Thyroid gland (tissue), 4 donors: ENCODE measurements around the gene SH3RF1. TPM values are rescaled to one million over a fixed set of nuclear protein-coding genes. Genes with fewer than 3 reads are reported as not detected.

Experiments used
- DNase-seq, 2 donors: peaks; one replicate each; pipeline ENCODE4 v3.0.0-alpha.2; 2019
- H3K27ac ChIP-seq, 3 donors: fragments of 200-600 bp; sonication (generic); 1 replicate in 2 of 3; 2 replicates in 1 of 3; pipeline ENCODE4 v1.5.1; 2016 to 2019; ENCODE audit warnings: mild to moderate bottlenecking in 1 of 3, moderate library complexity in 1 of 3
- H3K27me3 ChIP-seq: fragments of 200-600 bp; sonication (generic); one replicate; pipeline ENCODE4 v1.5.1; 2019
- H3K36me3 ChIP-seq, 2 donors: fragments of 200-600 bp; sonication (generic); one replicate each; pipeline ENCODE4 v1.5.1; 2016 to 2019
- H3K4me1 ChIP-seq, 2 donors: fragments of 200-600 bp; sonication (generic); one replicate each; pipeline ENCODE4 v1.5.1; 2017 to 2019
- H3K4me3 ChIP-seq, 3 donors: fragments of 200-600 bp; sonication (generic); replicated peaks in 1 of 3; 1 replicate in 2 of 3; 2 replicates in 1 of 3; pipeline ENCODE4 v1.5.1; 2016; ENCODE audit warnings: mild to moderate bottlenecking in 1 of 3
- H3K9me3 ChIP-seq: fragments of 200-600 bp; sonication (generic); one replicate; pipeline ENCODE4 v1.5.1; 2017
- CTCF ChIP-seq, 6 experiments: fragments of 200-600 bp in 3 of 6; fragments of 450-650 bp in 3 of 6; sonication (generic) in 3 of 6; IDR thresholded peaks; one replicate each; pipeline ENCODE4 v1.5.1; 2016 to 2019; ENCODE audit warnings: antibody characterized with exemption in 6 of 6, mild to moderate bottlenecking in 2 of 6, inconsistent platforms in 1 of 6, moderate library complexity in 1 of 6
- POLR2A ChIP-seq, 2 donors: fragments of 450-650 bp; IDR thresholded peaks; one replicate each; pipeline ENCODE4 v1.6.1; 2017; ENCODE audit warnings: antibody characterized with exemption in 2 of 2, mild to moderate bottlenecking in 2 of 2, moderate library complexity in 1 of 2
- WGBS, 2 donors: methylation state at CpG; one replicate each; pipeline ENCODE4 v1.1.5; 2017; 5-methylcytosine and 5-hydroxymethylcytosine counted together
- intact Hi-C: fragments of 100-400 bp; cut with DNase I; formaldehyde crosslinking; loops from one replicate; pipeline ENCODE4 v1.15.1; 2023
- total RNA-seq, 4 donors: library from RNA; depleted of rRNA; stranded (reverse); fragments of >200 nt; gene quantifications; one replicate each; pipeline ENCODE4 v1.2.3, GENCODE V29; 2016

Gene SH3RF1
- total RNA-seq, 4 donors from 2014 or later, result 29.0 to 41.7 (median 32.5) TPM

- TF ChIP-seq CTCF (IDR thresholded peaks at IDR 0.05), result no peak
- no peak for TF ChIP-seq POLR2A (IDR thresholded peaks at IDR 0.05)
- DNase-seq, result peak; percentile 55 to 67
- no peaks in the 10 kb centered on the region for H3K27me3 ChIP-seq
- intact Hi-C loops, result no loop called here
- no peaks in the 10 kb centered on the region for H3K9me3 ChIP-seq
- WGBS, 2 donors, result 56 to 60% methylated on average over 10 of the region's 10 CpGs
- peak overlapping the region; percentile 23 to 42 (median 41) for H3K27ac ChIP-seq
- no peak overlapping the region for H3K4me3 ChIP-seq
- peaks cover 13 to 20% of the 10 kb centered on the region in 2 donors for H3K4me1 ChIP-seq
- no peaks in the 10 kb centered on the region for H3K36me3 ChIP-seq
Observed at GRCh38 chr4:169051761-169052593, 218.8 kb downstream of the SH3RF1 start.

- Histone ChIP-seq H3K27ac (peak overlapping the region in 2 of 3 donors; percentile 41 to 42), H3K9me3 (no peaks in the 10 kb centered on the region), H3K36me3 (no peaks in the 10 kb centered on the region), H3K4me1 (peaks cover 13 to 20% of the 10 kb centered on the region in 2 donors), H3K4me3 (no peak overlapping the region), H3K27me3 (no peaks in the 10 kb centered on the region)
- no peak for DNase-seq
- 76 to 87% methylated on average over 9 of the region's 9 CpGs for WGBS, 2 donors
- intact Hi-C loops, result no loop called here
- TF ChIP-seq POLR2A (IDR thresholded peaks at IDR 0.05) (no peak), CTCF (IDR thresholded peaks at IDR 0.05) (no peak)
Observed at GRCh38 chr4:169050881-169051760, 219.6 kb downstream of the SH3RF1 start.

DNA sequence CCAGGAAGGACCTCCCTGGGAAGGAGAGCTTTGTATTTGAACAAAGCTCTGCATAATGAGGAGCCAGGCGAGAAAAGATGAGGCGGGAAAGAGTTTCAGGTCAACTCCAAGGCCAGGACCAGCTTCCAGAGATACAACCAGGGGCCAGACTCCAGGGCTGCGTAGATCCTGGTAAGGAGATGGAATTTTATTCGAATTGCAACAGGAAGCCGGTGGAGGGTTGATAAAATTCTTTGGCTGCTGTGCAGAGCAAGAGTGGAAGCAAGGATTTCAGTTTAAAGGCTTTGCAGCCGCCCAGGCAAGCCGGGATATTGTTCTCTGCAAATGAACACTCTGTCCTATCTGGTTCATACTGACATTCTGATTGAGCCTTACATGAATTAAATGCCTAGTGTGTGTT is 220.5 kb downstream of the SH3RF1 start:
- DNase-seq, result no peak
- no peaks in the 10 kb centered on the region for H3K9me3 ChIP-seq
- WGBS, 2 donors, result 78 to 84% methylated on average over 7 of the region's 7 CpGs
- no peaks in the 10 kb centered on the region for H3K36me3 ChIP-seq
- H3K27ac ChIP-seq, result no peak overlapping the region
- no peaks in the 10 kb centered on the region for H3K27me3 ChIP-seq
- H3K4me3 ChIP-seq, result no peak overlapping the region
- intact Hi-C loops, result no loop called here
- no peak for TF ChIP-seq CTCF (IDR thresholded peaks at IDR 0.05)
- no peak for TF ChIP-seq POLR2A (IDR thresholded peaks at IDR 0.05)
- peaks cover 16 to 20% of the 10 kb centered on the region in 2 donors for H3K4me1 ChIP-seq

- no peaks in the 10 kb centered on the region for H3K36me3 ChIP-seq
- TF ChIP-seq CTCF (IDR thresholded peaks at IDR 0.05) (no peak), POLR2A (IDR thresholded peaks at IDR 0.05) (no peak)
- no peak for DNase-seq
- intact Hi-C loops, result no loop called here
- no peak overlapping the region for H3K27ac ChIP-seq
- H3K27me3 ChIP-seq, result no peaks in the 10 kb centered on the region
- H3K9me3 ChIP-seq, result no peaks in the 10 kb centered on the region
- no peak overlapping the region for H3K4me3 ChIP-seq
- 96 to 99% methylated on average over 9 of the region's 9 CpGs for WGBS, 2 donors
- H3K4me1 ChIP-seq, result peaks cover 16 to 20% of the 10 kb centered on the region in 2 donors
Observed at GRCh38 chr4:169048868-169049414, 221.8 kb downstream of the SH3RF1 start.
